Calu3 (cell line): ENCODE data around the gene PEPD. TPM values are rescaled to one million over a fixed set of nuclear protein-coding genes. Genes with fewer than 3 reads are reported as not detected.

ENCODE experiments used
- BruUV-seq: library from RNA; stranded (reverse); fragments of 400-500 nt; replicated peaks from 2 replicates; lab custom pipeline; 2021; lab: Mats Ljungman, UMichigan
- CTCF ChIA-PET: fragments of 300-600 bp; sonication (Branson Sonifier 250); formaldehyde crosslinking; loops from one replicate; lab custom pipeline; 2022; ENCODE audit warnings: antibody characterized with exemption; lab: Charles Lee
- DNase-seq: peaks from one replicate; pipeline ENCODE4 v3.0.0; 2022
- H3K27ac Mint-ChIP-seq: one replicate; pipeline ENCODE4 v1.8.0; 2022; ENCODE audit warnings: mixed read lengths; ENCODE audit not compliant: unreplicated experiment
- H3K27me3 Mint-ChIP-seq: one replicate; pipeline ENCODE4 v1.8.0; 2022; ENCODE audit warnings: mixed read lengths; ENCODE audit not compliant: unreplicated experiment
- H3K36me3 Mint-ChIP-seq: one replicate; pipeline ENCODE4 v1.8.0; 2022; ENCODE audit warnings: mild to moderate bottlenecking, moderate library complexity, mixed read lengths; ENCODE audit not compliant: insufficient read depth, unreplicated experiment
- H3K4me1 Mint-ChIP-seq: one replicate; pipeline ENCODE4 v1.8.0; 2022; ENCODE audit warnings: mild to moderate bottlenecking, low read depth, mixed read lengths; ENCODE audit not compliant: unreplicated experiment
- H3K4me3 Mint-ChIP-seq: one replicate; pipeline ENCODE4 v1.8.0; 2022; ENCODE audit warnings: mild to moderate bottlenecking, low read depth, moderate library complexity, mixed read lengths; ENCODE audit not compliant: unreplicated experiment
- H3K9me3 Mint-ChIP-seq: one replicate; pipeline ENCODE4 v1.8.0; 2022; ENCODE audit warnings: low read depth, mixed read lengths; ENCODE audit not compliant: unreplicated experiment
- intact Hi-C: fragments of 100-400 bp; cut with micrococcal nuclease; formaldehyde crosslinking; loops from one replicate; pipeline ENCODE4 v1.10.0; 2022; ENCODE audit not compliant: unreplicated experiment
- total RNA-seq: library from RNA; stranded (reverse); gene quantifications from 2 replicates; pipeline ENCODE4 v1.2.3, GENCODE V29; 2022
- TF ChIP-seq, protein P1 (sequence below): fragments of 200-600 bp; IDR thresholded peaks from one replicate; pipeline ENCODE4 v1.8.0; 2022; ENCODE audit warnings: antibody characterized with exemption; ENCODE audit not compliant: unreplicated experiment

The PEPD gene
- total RNA-seq, 1 experiment from 2014 or later = 65.5 TPM

DNA sequence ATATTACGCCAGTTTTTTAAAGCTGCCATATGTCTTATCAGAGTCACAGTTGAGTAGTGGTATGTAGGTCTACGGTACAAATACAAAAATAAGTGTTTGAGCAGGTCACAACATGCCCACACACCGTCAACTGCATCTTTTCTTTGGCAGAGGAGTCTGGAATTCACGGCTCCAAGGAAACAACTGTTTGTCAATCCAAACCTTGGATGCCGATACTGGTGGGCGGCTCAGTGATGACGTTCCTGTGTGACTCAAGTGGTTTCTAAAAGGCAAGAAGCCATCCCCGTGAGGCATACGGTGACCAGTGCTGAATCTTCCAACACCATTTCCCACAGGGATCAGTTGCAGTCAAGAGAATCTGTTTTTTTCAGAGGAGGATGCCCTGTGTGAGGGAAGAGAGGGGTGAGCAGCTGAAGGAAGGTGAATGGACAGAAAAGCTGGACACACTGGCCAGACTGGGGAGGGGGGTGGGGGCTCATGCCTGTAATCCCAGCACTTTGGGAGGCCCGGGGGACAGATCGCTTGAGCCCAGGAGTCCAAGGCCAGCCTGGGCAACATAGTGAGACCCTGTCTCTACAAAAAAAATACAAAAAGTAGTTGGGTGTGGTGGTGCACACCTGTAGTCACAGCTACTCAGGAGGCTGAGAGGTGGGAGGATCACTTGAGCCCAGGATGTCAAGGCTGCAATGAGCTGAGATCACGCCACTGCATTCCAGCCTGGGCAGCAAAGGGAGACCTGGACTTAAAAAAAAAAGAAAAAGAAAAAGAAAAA lies 170.9 kb downstream of the PEPD start:
- intact Hi-C loops = no loop called here

GRCh38 chr19:33349319-33350289 lies 172.0 kb downstream of the PEPD start:
- no TSS peak for BruUV-seq
- Mint-ChIP-seq H3K4me1 (no peaks in the 10 kb centered on the region), H3K27ac (no peak overlapping the region), H3K36me3 (no peaks in the 10 kb centered on the region), H3K9me3 (no peaks in the 10 kb centered on the region), H3K27me3 (peaks cover 78% of the 10 kb centered on the region), H3K4me3 (no peak overlapping the region)
- intact Hi-C loops = no loop called here
- TF ChIP-seq, protein P1, sequence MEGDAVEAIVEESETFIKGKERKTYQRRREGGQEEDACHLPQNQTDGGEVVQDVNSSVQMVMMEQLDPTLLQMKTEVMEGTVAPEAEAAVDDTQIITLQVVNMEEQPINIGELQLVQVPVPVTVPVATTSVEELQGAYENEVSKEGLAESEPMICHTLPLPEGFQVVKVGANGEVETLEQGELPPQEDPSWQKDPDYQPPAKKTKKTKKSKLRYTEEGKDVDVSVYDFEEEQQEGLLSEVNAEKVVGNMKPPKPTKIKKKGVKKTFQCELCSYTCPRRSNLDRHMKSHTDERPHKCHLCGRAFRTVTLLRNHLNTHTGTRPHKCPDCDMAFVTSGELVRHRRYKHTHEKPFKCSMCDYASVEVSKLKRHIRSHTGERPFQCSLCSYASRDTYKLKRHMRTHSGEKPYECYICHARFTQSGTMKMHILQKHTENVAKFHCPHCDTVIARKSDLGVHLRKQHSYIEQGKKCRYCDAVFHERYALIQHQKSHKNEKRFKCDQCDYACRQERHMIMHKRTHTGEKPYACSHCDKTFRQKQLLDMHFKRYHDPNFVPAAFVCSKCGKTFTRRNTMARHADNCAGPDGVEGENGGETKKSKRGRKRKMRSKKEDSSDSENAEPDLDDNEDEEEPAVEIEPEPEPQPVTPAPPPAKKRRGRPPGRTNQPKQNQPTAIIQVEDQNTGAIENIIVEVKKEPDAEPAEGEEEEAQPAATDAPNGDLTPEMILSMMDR = no peak
- DNase-seq = no peak
- CTCF ChIA-PET = interaction anchor here (1.2 kb wide), 1 partner anchor 8 kb away, joined by 3 read pairs; no protein-coding TSS in a partner anchor

More for the DNA sequence above, 170.9 kb downstream of the PEPD start:
- peaks cover 5% of the 10 kb centered on the region for H3K9me3 Mint-ChIP-seq
- no TSS peak for BruUV-seq
- DNase-seq = no peak
- CTCF ChIA-PET = no interaction called here
- TF ChIP-seq, protein P1 = no peak
- H3K27me3 Mint-ChIP-seq = peaks cover 73% of the 10 kb centered on the region
- no peak overlapping the region for H3K4me3 Mint-ChIP-seq
- H3K27ac Mint-ChIP-seq = no peak overlapping the region
- H3K36me3 Mint-ChIP-seq = no peaks in the 10 kb centered on the region
- no peaks in the 10 kb centered on the region for H3K4me1 Mint-ChIP-seq

DNA sequence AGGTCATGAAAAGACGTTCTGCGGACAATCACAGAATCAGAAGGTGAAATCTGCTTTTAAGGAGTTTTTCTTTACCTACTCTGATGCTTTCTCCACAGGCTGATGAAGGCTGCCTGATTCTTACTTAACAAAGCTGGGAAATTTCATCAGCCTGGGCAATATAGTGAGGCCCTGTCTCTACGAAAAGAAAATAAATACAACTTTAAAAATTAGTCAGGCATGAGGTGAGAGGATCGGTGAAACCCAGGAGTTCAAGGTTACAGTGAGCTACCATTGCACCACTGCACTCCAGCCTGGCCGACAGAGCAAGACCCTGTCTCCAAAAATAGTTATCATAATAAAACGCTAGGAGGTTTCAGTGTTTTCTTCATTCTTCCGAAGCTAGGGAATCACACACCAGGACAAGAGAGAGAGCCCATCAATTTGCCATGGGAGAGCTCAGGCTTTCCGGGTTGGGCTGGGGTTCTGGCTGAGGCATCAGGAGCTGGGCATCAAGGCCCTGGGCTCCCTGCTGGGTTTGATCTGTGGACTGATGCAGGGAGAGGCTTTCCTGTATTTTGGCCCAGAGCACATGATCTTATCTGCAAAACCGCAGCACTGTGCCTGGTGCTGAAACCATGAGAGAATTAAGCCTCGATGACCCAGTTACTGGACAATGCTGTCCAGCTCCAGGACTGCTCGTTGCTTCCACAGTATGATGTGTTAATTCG lies 173.1 kb downstream of the PEPD start:
- Mint-ChIP-seq H3K9me3 (no peaks in the 10 kb centered on the region), H3K4me3 (no peak overlapping the region), H3K36me3 (no peaks in the 10 kb centered on the region), H3K4me1 (no peaks in the 10 kb centered on the region), H3K27ac (no peak overlapping the region), H3K27me3 (peaks cover 90% of the 10 kb centered on the region)
- TF ChIP-seq, protein P1 = no peak
- DNase-seq = no peak
- CTCF ChIA-PET = interaction anchor here (0.7 to 1.2 kb wide), 2 partner anchors 9 kb away, joined by 3 to 4 read pairs; no protein-coding TSS in a partner anchor
- no TSS peak for BruUV-seq
- intact Hi-C loops = no loop called here

- Mint-ChIP-seq H3K27me3 (peaks cover 99% of the 10 kb centered on the region), H3K4me3 (no peak overlapping the region), H3K36me3 (no peaks in the 10 kb centered on the region), H3K9me3 (no peaks in the 10 kb centered on the region), H3K27ac (no peak overlapping the region), H3K4me1 (no peaks in the 10 kb centered on the region)
- BruUV-seq = no TSS peak
- DNase-seq = no peak
- CTCF ChIA-PET = no interaction called here
- TF ChIP-seq, protein P1 = no peak
- intact Hi-C loops = no loop called here
These were observed 174.3 kb downstream of the PEPD start for GRCh38 chr19:33347300-33347699.
